Measurements from ENCODE around the gene GULP1. TPM values are rescaled to one million over a fixed set of nuclear protein-coding genes. Genes with fewer than 3 reads are reported as not detected.

Gene GULP1
- total RNA-seq, 1 donor from 2014 or later, result 39.1 TPM

DNA sequence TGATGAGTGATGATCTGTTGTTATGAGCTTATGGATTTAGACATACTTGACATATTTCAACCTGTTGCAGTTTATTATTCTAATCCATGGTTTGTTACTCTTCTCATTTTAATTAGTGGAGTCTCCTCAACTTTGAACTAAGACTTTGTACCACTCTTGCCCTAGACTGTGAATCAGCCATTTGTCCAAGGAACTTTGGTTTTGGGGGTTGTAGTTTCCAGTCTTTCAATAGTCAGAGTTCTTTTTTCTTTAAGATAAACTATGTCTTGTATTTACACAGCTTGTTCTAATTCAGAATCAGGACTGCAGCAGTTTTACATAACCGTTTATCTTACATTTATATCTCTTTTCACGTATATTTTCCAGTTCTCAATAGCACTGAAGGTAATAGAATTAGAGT, 133.6 kb downstream of the GULP1 start:
- Mint-ChIP-seq H3K4me1 (peaks cover 4% of the 10 kb centered on the region), H3K4me3 (no peak overlapping the region), H3K27me3 (ENCODE audit: low read depth) (no peaks in the 10 kb centered on the region), H3K9me3 (peaks cover 11% of the 10 kb centered on the region), H3K36me3 (ENCODE audit: low read depth) (peaks cover 10% of the 10 kb centered on the region), H3K27ac (ENCODE audit: unreplicated experiment) (no peak overlapping the region)
- no peak for TF ChIP-seq CTCF (conservative IDR thresholded peaks at IDR 0.05)
- no peak for DNase-seq (ENCODE audit: low read depth, low spot score)

DNA sequence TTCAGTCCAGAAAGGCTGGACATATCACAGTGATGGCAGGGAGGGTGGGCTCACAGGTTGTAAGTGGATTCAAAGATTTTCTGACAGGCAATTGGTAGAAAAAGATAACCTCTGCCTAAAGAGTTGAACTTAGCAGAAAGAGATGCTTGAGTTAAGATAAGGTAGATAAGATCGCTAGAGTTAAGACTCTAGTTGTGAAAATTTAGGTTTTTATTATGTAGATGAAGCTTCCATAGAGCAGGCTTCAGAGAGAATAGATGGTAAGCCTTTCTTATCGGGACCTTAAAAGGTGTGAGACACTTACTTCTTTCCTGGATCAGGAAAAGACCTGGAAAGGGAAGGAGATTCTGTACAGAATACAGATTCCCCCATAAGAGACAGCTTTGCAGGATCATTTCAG, 134.4 kb downstream of the GULP1 start:
- Mint-ChIP-seq H3K9me3 (peaks cover 10% of the 10 kb centered on the region), H3K27ac (ENCODE audit: unreplicated experiment) (no peak overlapping the region), H3K4me3 (no peak overlapping the region), H3K4me1 (peaks cover 12% of the 10 kb centered on the region), H3K36me3 (ENCODE audit: low read depth) (peaks cover 9% of the 10 kb centered on the region), H3K27me3 (ENCODE audit: low read depth) (no peaks in the 10 kb centered on the region)
- no peak for TF ChIP-seq CTCF (conservative IDR thresholded peaks at IDR 0.05)
- DNase-seq (ENCODE audit: low read depth, low spot score), result no peak

- H3K27me3 Mint-ChIP-seq (ENCODE audit: low read depth), result no peaks in the 10 kb centered on the region
- H3K4me3 Mint-ChIP-seq, result no peak overlapping the region
- DNase-seq (ENCODE audit: low read depth, low spot score), result no peak
- H3K9me3 Mint-ChIP-seq, result peaks cover 11% of the 10 kb centered on the region
- no peak for TF ChIP-seq CTCF (conservative IDR thresholded peaks at IDR 0.05)
- no peak overlapping the region for H3K27ac Mint-ChIP-seq (ENCODE audit: unreplicated experiment)
- H3K4me1 Mint-ChIP-seq, result peaks cover 16% of the 10 kb centered on the region
- peaks cover 11% of the 10 kb centered on the region for H3K36me3 Mint-ChIP-seq (ENCODE audit: low read depth)
Observed at GRCh38 chr2:188430705-188431104, 139.0 kb downstream of the GULP1 start.

DNA sequence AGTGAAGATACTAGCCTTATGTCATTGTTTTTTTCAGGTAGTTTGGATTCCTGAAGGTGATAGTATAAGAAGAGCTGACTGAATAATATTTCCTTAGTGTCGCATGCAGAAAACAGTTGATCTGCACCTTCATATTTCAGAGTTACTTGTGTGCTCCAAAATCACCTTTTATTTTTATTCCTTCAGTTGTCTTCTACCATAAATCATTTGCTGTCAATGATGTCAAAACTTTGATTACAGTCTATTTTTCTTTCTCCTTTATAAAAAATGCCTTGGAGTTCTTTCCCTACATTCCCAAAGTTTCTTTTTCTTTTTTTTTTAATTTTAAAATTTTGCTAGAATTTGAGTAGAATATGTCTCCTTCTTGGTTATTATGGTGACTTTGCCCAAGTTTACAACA, 142.3 kb downstream of the GULP1 start:
- H3K27me3 Mint-ChIP-seq (ENCODE audit: low read depth), result no peaks in the 10 kb centered on the region
- H3K9me3 Mint-ChIP-seq, result peaks cover 8% of the 10 kb centered on the region
- H3K4me3 Mint-ChIP-seq, result no peak overlapping the region
- peaks cover 20% of the 10 kb centered on the region for H3K4me1 Mint-ChIP-seq
- H3K36me3 Mint-ChIP-seq (ENCODE audit: low read depth), result peaks cover 11% of the 10 kb centered on the region
- DNase-seq (ENCODE audit: low read depth, low spot score), result no peak
- no peak for TF ChIP-seq CTCF (conservative IDR thresholded peaks at IDR 0.05)
- no peak overlapping the region for H3K27ac Mint-ChIP-seq (ENCODE audit: unreplicated experiment)

DNA sequence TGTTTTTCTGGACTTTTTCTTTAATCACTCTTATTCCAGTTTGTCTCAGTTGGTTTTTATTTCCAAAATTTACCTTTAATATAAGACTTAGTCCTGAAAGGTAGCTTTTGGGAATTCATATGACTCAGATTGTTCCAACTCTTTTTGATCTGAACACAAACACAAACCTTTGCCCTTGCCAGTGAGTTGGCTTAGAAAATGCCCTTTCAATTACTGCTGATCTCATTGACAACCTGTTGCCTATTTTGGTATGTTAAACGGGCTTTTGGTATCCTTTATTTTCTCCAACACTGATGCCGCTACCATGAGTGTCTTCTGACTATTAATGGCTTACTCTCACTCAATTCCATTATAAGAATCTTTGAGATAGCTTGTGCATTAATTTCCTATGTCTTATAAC, 143.4 kb downstream of the GULP1 start:
- peaks cover 8% of the 10 kb centered on the region for H3K9me3 Mint-ChIP-seq
- H3K4me1 Mint-ChIP-seq, result peaks cover 29% of the 10 kb centered on the region
- H3K4me3 Mint-ChIP-seq, result no peak overlapping the region
- H3K27me3 Mint-ChIP-seq (ENCODE audit: low read depth), result no peaks in the 10 kb centered on the region
- DNase-seq (ENCODE audit: low read depth, low spot score), result no peak
- no peak for TF ChIP-seq CTCF (conservative IDR thresholded peaks at IDR 0.05)
- H3K36me3 Mint-ChIP-seq (ENCODE audit: low read depth), result peaks cover 11% of the 10 kb centered on the region
- no peak overlapping the region for H3K27ac Mint-ChIP-seq (ENCODE audit: unreplicated experiment)

DNA sequence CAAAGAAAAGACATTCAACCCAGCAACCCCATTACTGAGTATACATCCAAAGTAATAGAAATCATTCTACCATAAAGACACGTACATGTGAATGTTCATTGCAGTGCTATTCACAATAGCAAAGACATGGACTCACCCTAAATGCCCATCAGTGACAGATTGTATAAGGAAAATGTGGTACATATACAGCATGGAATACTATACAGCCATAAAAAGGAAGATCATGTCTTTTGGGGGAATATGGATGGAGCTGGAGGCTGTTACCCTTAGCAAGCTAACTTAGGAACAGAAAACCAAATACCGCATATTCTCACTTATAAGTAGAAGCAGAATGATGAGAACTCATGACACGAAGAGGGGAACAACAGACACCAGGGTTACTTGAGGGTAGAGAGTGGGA, 145.9 kb downstream of the GULP1 start:
- peaks cover 6% of the 10 kb centered on the region for H3K36me3 Mint-ChIP-seq (ENCODE audit: low read depth)
- H3K27me3 Mint-ChIP-seq (ENCODE audit: low read depth), result no peaks in the 10 kb centered on the region
- peaks cover 22% of the 10 kb centered on the region for H3K4me1 Mint-ChIP-seq
- DNase-seq (ENCODE audit: low read depth, low spot score), result no peak
- no peak overlapping the region for H3K27ac Mint-ChIP-seq (ENCODE audit: unreplicated experiment)
- no peak overlapping the region for H3K4me3 Mint-ChIP-seq
- TF ChIP-seq CTCF (conservative IDR thresholded peaks at IDR 0.05), result no peak
- peaks cover 3% of the 10 kb centered on the region for H3K9me3 Mint-ChIP-seq

All from neural crest cell (in vitro differentiated cells).